Measurements from ENCODE around the gene SNRPB2. TPM values are rescaled to one million over a fixed set of nuclear protein-coding genes. Genes with fewer than 3 reads are reported as not detected.

Gene SNRPB2
- total RNA-seq, 1 donor from 2014 or later = 47.7 TPM

DNA sequence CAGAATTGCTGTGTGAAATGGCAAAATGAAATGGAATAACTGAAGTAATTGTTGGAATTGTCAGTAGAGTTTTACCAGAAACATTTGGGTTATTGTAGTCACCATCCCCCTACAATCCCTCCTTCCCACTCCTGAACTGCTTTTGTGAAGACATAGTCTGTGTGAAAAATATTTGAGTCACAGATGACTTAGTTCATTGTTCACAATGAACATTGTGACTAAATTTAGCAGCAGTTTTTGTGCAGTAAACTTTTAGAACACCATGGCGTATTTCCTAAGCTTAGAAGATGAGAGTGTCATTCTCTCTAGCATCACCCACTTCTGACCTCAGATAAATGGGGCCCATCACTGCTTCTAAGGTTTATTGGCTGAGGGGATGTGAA lies 29.3 kb downstream of the SNRPB2 start:
- TF ChIP-seq, protein P1, sequence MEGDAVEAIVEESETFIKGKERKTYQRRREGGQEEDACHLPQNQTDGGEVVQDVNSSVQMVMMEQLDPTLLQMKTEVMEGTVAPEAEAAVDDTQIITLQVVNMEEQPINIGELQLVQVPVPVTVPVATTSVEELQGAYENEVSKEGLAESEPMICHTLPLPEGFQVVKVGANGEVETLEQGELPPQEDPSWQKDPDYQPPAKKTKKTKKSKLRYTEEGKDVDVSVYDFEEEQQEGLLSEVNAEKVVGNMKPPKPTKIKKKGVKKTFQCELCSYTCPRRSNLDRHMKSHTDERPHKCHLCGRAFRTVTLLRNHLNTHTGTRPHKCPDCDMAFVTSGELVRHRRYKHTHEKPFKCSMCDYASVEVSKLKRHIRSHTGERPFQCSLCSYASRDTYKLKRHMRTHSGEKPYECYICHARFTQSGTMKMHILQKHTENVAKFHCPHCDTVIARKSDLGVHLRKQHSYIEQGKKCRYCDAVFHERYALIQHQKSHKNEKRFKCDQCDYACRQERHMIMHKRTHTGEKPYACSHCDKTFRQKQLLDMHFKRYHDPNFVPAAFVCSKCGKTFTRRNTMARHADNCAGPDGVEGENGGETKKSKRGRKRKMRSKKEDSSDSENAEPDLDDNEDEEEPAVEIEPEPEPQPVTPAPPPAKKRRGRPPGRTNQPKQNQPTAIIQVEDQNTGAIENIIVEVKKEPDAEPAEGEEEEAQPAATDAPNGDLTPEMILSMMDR (IDR thresholded peaks at IDR 0.05; ENCODE audit: insufficient read depth, low read length, poor library complexity, severe bottlenecking) = no peak
- no peaks in the 10 kb centered on the region for H3K36me3 ChIP-seq (ENCODE audit: control insufficient read depth, insufficient read depth, low read length)
- DNase-seq (ENCODE audit: low read depth) = no peak
- H3K4me3 ChIP-seq (ENCODE audit: low read depth, low read length) = no peak overlapping the region
- no peaks in the 10 kb centered on the region for H3K27me3 ChIP-seq (ENCODE audit: control insufficient read depth, insufficient read depth, low read length)

DNA sequence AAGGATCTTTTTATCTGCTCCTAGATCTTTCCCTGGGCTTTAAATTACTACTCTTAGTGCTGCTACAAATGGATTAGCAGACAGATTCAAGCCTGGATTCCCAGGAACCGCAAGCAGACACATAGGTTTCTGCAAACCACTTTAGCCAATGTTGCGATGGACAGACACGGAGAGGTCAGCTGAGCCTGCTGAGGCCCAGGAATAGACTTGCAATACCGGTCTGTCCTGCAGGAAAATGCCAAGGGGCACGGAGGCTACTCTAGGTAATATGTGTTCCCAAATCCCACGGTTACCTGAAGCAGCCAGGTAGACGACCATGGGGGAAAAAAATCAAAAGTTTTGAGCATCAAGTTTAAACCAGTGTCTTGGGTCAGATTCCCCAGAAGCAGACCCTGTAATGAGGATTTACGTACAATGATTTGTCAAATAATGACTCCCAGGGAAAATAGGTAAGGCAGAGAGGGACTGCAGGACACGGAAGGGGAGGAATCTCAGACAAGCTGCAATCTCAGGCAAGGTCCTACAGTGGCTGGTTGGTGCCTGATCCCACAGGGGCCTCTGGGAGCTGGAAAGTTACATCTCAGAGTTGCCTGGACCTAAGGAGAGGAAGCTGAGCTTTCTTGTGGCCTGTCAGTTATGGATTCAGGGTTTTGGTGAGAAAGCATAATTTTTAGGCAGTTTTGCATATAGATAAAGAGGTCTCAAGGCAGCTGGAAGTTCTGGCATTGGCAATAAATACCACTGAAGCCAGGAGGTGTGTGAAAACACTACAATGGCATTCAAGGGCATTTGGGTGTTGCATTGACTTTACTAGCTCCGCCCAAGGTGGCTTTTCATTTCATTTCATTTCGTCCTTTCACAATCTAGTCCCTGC lies 30.8 kb downstream of the SNRPB2 start:
- DNase-seq (ENCODE audit: low read depth) = no peak
- Histone ChIP-seq H3K27me3 (ENCODE audit: control insufficient read depth, insufficient read depth, low read length) (peaks cover 2% of the 10 kb centered on the region), H3K36me3 (ENCODE audit: control insufficient read depth, insufficient read depth, low read length) (no peaks in the 10 kb centered on the region), H3K4me3 (ENCODE audit: low read depth, low read length) (no peak overlapping the region)
- TF ChIP-seq, protein P1 (IDR thresholded peaks at IDR 0.05; ENCODE audit: insufficient read depth, low read length, poor library complexity, severe bottlenecking) = no peak

DNA sequence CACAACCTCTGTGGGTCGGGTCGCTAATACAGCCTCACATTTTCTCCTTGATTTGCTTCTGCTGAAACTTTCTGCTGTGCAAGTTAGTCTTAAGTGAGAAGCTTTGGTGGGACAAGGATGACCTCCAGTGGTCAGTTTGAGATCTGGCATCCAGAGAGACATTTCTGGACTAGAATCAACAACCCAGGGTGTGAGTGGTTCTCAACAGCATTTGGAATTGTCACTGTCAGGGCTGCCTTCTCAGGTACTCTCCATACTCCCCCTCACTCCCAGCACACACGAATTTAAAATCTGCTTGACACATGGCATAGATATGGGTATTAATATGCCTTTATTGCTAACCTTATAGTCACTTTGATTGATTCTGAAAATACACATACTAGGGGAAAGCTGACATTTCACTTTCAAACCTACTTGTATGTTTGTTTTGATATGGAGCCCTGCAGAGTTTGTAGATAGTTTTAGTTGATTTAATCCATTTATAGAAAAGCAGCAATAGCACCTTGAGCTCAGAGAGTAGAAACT lies 31.5 kb downstream of the SNRPB2 start:
- H3K4me3 ChIP-seq (ENCODE audit: low read depth, low read length) = no peak overlapping the region

DNA sequence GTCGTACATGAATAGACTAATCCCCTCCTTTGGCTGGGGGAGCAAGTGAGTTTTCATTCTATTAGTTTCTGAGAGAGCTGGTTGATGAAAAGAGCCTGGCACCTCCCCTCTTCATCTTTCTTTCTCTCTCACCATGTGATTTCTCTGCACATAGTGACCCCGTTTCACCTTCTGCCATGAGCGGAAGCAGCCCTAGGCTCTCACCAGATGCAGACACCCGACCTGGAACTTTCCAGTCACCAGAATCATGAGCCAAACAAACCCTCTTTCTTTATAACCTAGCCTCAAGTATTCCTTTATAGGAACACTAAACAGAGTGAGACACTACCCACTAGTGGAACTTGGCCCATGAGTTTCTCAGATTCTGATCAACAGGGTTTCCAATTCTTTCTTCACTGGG lies 34.7 kb downstream of the SNRPB2 start:
- DNase-seq (ENCODE audit: low read depth) = no peak
- Histone ChIP-seq H3K36me3 (ENCODE audit: control insufficient read depth, insufficient read depth, low read length) (no peaks in the 10 kb centered on the region), H3K4me3 (ENCODE audit: low read depth, low read length) (no peak overlapping the region), H3K27me3 (ENCODE audit: control insufficient read depth, insufficient read depth, low read length) (peaks cover 3% of the 10 kb centered on the region)
- TF ChIP-seq, protein P1 (IDR thresholded peaks at IDR 0.05; ENCODE audit: insufficient read depth, low read length, poor library complexity, severe bottlenecking) = no peak

More for the DNA sequence above, 31.5 kb downstream of the SNRPB2 start:
- Histone ChIP-seq H3K27me3 (ENCODE audit: control insufficient read depth, insufficient read depth, low read length) (peaks cover 3% of the 10 kb centered on the region), H3K36me3 (ENCODE audit: control insufficient read depth, insufficient read depth, low read length) (no peaks in the 10 kb centered on the region)
- peak; percentile 19 for DNase-seq (ENCODE audit: low read depth)
- TF ChIP-seq, protein P1 (IDR thresholded peaks at IDR 0.05; ENCODE audit: insufficient read depth, low read length, poor library complexity, severe bottlenecking) = peak; percentile 67

DNA sequence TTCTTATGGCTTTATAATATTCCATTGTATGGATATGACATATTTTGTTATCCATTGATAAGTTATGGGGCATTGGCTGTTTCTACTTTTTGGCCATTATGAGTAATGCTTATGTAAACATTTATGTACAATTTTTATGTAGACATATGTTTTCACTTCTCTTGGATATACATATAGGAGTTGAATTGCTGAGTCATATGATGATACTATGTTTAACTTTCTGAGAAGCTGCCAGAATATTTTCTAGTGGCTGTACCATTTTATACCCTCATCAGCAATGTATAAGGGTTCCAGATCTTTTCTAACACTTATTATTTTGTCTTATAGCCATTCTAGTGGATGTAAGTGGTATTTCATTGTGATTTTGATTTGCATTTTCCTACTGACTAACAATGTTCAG lies 41.4 kb downstream of the SNRPB2 start:
- TF ChIP-seq, protein P1 (IDR thresholded peaks at IDR 0.05; ENCODE audit: insufficient read depth, low read length, poor library complexity, severe bottlenecking) = no peak
- H3K27me3 ChIP-seq (ENCODE audit: control insufficient read depth, insufficient read depth, low read length) = peaks cover 2% of the 10 kb centered on the region
- no peak overlapping the region for H3K4me3 ChIP-seq (ENCODE audit: low read depth, low read length)
- H3K36me3 ChIP-seq (ENCODE audit: control insufficient read depth, insufficient read depth, low read length) = no peaks in the 10 kb centered on the region
- no peak for DNase-seq (ENCODE audit: low read depth)
